Activated naive CD8-positive, alpha-beta T cell treated with anti-CD3 and anti-CD28 coated beads, Interleukin-2, amount 50 U/mL, for 16 hours (primary cell): Measurements from ENCODE around the gene WNT3.
"Not testable (repeated sequence)": the region's sequence is repeated elsewhere in the genome, so short reads cannot be mapped to it uniquely, and the experiment has no call there.

ENCODE experiments used
- DNase-seq: peaks from one replicate; pipeline ENCODE4 v3.0.0-alpha.2; 2020; ENCODE audit warnings: low read depth, low spot score

WNT3 gene

GRCh38 chr17:46785696-46786095, 32.8 kb downstream of the WNT3 start:
- DNase-seq = no peak

GRCh38 chr17:46783031-46783593, 35.4 kb downstream of the WNT3 start:
- no peak for DNase-seq

DNA sequence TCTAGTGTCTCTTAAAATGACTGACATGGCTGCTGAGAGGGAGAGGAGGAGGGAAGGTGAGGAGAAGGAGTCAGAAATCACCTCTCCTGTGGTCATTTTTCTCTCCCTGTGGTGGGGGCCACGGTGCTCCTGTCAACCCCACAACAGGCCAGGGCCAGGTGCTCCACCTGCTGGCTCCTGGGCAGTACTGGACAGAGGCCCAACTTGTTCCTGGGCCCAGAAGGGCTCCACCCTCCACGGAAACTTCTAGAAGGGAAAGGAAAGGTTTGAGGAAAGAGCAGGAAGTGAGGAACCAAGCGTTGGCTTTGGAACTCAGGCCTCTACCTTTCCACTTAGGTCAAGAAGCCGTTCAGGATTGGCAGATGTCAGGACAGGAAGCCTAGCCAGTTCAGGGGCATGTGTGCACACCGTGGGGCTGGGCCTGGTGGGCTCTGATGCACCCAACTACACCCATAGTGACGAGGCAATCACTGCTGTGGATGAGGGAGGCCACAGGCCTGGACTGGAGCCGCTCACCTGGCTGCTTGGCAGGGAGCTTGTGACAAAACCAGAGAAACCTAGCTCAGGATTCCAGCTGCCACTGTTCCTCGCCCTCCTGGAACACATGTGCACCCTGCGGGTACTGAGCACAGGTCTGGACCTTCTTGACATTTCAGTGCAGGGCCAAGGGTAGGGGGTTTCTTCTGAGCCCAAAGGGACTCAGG, 36.1 kb downstream of the WNT3 start:
- DNase-seq = no peak

DNA sequence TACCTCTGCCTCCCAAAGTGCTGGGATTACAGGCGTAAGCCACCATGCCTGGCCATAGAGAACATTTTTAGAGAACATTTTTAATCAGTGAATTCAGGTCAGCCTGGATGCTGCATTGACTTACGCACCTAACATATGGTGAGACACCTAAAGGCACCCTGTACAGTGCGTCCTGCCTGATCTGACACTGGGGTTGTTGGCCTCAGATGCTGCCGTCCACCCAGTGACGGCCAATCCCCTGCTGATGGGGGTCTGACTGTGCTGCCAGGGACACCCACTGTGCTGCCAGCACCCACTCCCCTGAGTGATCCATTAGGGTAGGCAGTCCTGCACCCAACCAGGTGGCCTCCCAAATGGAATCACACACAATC, 38.5 kb downstream of the WNT3 start:
- no peak for DNase-seq

DNA sequence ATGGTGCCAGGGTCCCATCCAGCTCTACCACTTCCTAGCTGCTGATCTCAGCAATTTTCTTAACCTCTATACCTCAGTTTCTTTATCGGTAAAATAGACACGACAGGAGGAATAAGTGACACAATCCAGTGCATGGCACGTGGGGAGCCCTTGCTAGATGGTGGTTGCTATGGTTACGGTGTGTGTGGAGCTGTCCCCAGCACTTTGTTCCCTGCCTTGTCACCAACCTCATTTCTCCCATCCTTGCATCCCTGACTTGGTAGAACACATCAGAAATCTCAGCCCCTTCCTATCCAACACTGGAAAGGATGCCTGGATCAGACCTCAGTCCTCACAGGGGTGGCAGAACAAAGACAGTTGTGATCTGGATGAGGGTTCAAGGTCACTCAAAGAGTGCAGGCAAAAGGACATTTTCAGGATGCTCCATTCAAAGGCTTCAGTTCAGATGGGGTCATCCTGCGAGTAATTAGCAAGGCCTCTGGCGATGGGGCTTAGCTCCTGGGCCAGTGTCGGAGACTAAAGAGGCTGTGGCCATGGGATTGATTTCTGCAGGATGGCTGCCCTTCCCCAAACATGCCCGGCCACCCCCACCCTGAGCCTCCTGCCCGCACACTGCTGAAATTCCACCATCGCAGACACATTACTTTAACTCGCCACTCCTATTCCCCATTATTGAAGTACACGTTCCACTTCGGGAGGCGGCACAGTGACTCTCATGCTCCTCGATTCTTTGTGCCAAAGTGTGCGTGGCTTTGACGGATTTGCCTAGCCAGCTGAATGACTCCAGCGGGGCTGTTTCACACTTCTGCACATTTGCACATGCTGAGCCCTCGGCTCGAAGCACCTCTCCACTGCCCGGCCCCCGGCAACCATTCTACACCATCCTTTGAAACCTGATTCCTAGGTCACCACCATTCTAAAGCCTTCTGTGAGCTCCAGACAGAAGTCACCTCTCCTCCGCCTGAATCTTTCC, 40.3 kb downstream of the WNT3 start:
- DNase-seq = no peak

- no peak for DNase-seq
Observed at GRCh38 chr17:46776298-46777005, 42.0 kb downstream of the WNT3 start.

DNA sequence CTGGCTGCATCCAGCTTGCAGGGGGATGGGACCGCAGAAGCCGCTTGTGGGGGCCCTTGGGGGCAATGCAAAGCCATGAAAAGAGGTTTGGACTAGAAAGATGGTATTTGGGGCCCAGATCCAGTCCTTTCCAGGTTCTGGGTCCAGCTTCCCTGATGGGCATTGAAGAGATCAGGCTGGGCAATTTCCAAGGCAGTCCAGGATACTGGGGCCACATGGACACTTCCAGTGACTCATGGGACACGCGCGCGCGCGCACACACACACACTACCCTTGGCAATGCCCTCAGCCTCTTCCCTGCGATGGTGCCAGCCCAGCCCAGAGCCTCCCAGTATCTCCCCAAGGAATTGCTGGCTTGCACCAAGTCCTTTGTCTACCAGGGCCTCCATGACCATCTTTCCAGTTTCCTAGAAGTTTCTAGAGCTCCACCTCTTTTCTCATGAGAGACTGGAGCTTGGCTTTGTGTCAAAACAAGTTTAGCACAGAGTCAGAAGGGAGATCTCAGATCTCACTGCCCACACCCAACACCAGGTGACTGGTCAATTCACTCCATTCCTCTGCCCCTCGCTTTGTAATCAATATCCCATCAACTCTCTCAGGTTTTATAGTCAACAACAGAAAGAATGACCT, 44.3 kb downstream of the WNT3 start:
- no peak for DNase-seq

- no peak for DNase-seq
Observed at GRCh38 chr17:46773676-46774075, 44.8 kb downstream of the WNT3 start.

DNA sequence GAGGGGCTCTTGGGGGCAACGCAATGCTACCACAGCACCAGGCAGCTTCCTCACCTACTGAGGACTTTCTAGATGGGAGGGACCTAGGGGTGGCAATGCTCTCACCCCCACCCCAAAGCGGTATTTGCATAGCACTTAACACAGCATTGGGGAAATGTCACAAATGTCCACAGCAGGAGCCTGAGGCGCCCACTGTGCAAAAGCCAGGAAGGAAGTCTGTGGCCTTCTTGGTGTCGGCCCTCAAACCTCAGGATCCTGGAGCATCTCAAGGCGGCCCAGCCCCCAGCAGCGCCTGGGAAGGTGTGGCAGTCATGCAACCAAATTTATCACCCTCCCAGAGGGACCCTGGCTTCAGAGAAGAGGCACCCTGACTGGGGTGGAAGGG, 45.3 kb downstream of the WNT3 start:
- DNase-seq = no peak

DNA sequence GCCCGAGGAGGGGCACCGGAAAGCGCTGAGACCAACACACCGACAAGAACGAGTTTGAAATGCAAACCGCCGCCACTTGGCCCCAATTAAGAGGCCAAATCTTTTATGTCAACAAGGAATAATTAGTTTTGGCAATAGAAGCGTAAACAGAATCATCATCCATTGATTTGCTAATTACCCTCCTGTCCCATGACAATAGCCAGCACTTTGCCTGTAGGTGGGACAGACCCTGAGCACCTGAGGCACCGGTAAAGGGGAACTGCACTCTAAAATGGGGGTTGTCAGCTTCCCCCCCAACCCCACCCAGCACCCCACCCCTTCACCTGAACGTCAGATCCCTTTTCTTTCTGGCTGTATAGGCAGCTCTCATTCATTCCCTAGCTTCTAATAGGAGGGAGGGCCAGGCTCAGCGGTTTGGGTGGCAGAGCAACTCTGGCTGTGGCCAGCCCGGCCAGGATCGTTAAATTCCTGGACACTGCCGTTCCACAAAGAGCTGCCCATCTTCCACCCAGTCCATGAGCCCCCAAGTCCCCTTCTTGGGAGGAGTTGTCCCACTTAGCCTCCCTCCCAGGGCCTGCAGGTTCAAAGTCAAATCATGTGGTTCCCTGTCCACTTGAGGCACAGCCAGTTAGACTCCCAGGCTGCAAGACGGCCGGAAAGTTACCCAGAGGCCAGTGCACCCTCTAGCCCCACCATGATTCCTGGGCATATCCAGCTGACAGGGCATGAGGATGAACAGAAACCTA, 45.8 kb downstream of the WNT3 start:
- no peak for DNase-seq

DNA sequence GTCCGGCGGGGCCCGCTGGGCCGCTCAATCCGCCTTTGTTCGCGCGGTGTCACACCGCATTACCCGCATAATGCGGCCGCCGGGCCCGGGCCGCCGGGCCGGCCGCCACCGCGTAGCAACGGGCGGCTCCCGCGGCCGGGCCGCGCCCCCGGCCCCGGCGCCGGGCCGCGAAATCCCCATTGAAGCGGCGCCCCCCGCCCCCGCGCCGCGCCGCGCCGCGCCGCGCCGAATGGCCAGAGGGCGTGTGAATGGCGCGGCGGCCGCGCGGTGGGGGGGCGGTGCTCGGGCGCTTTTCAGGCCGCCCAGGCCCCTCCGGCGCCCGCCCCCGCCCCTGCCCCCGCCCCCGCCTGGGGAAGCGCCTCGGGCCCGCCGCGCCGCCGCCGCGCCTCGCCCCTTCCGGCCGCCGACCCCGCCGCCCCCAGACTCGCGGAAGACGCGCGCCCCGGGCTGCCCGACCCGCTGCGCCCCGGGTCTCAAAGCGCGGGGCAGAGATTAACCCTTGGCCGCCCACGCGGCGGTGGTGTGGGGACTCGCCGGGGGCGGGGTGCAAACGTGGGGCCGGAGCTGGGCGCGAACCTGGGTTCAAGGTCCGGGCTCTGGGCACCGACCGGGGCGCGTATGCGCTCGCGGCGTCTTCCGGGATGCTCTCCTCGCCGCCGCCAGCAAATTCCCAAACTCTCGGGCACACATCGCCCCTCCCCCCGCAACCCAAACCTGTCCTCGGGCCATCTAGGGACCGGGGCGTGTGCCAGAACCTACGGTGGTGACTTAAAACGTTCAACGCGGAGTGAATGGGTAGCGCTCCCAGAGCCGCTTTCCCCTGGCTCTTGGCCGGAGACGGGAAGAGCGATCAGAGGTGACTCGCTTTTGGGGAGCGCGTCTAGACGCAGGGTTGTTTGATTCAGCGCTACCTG, 46.7 kb downstream of the WNT3 start:
- no peak for DNase-seq

GRCh38 chr17:46770818-46771560, 47.5 kb downstream of the WNT3 start:
- no peak for DNase-seq

GRCh38 chr17:46770439-46770817, 48.1 kb downstream of the WNT3 start:
- no peak for DNase-seq

GRCh38 chr17:46769531-46770438, 48.7 kb downstream of the WNT3 start:
- DNase-seq = no peak

GRCh38 chr17:46768896-46769295, 49.6 kb downstream of the WNT3 start:
- DNase-seq = not testable (repeated sequence)

DNA sequence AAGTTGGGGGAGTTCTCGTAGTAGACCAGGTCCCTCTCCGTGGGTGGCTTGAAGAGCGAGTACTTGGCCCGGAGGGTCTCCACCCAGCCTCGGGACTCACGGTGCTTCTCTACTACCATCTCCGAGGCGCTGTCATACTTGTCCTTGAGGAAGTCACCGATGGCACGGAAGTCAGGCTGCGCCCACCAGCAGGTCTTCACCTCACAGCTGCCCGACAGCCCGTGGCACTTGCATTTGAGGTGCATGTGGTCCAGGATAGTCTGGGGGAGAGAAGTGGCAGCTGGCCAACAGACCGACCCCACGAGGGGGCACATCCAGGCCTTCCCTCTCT, 50.0 kb downstream of the WNT3 start:
- DNase-seq = no peak

DNA sequence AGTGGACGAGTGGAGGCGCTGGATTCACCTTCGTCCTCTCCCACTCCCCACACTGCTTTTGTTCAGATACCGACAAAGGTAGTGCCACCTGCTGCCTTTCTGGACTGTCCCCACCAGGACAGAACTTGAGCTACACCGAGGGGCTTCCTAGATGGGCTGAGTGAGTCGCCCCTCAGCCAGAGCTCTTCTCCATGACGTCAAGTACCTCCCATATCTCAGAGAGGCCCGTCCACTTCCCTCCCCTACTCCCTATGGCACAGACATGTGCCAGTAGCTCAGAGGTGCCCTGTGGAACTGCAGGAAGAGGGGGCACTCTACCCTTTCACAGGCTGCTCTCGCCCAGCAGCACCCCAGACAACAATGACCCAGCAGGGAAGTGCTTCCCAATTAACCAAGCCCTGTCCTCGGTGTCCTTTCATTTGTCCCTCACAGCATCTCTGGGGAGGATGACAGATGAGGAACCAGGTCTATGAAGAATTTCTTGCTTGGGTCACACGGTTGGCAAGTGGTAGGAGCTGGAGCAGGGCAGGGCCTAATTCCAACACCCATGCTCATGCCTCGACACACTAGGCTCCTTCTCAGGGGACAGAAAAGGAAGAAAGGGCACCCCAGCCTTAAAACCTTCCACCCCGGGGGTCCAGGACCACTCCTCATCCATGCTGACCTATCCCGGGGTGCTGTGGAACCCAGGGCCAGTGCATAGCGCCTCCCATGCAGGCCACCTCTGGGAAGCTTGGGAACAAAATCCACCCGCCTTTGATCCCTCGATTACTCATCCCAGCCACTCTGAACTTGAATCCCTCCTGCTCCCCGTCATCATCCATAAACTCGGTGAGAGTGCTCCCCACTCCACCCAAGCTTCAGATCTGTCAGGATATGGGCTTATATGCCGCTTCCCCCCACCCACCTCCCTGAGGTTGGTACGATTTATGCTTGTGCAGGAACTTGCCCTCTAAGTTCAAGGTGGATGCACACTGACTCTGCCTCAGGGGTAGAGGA, 51.7 kb downstream of the WNT3 start:
- DNase-seq = no peak
